Measurements from ENCODE around the gene YJEFN3. TPM values are rescaled to one million over a fixed set of nuclear protein-coding genes. Genes with fewer than 3 reads are reported as not detected.

The YJEFN3 gene
- total RNA-seq, 1 experiment from 2014 or later: 11.1 TPM

- H3K36me3 Mint-ChIP-seq: peaks cover 11% of the 10 kb centered on the region
- no peak for DNase-seq (ENCODE audit: low spot score)
- ChIA-PET POLR2A (no interaction called here), CTCF (interaction anchor here (0.5 to 2.4 kb wide), 5 partner anchors 13 to 36 kb away, joined by 3 to 13 read pairs (median 5); no protein-coding TSS in a partner anchor)
- TF ChIP-seq TP53 (CRISPR knock-in tag; IDR thresholded peaks at IDR 0.05) (no peak), HMGA2 (CRISPR knock-in tag; IDR thresholded peaks at IDR 0.05) (no peak)
- no peak overlapping the region for H3K27ac Mint-ChIP-seq
- H3K27me3 Mint-ChIP-seq (ENCODE audit: low read depth): no peaks in the 10 kb centered on the region
- peaks cover 12% of the 10 kb centered on the region for H3K9me3 Mint-ChIP-seq
- ATAC-seq: no peak
- no peak overlapping the region for H3K4me3 Mint-ChIP-seq
- H3K4me1 Mint-ChIP-seq: no peaks in the 10 kb centered on the region
These were observed 38.7 kb downstream of the YJEFN3 start for GRCh38 chr19:19567391-19567790.

GRCh38 chr19:19568802-19569756, 40.4 kb downstream of the YJEFN3 start:
- no peak for ATAC-seq
- POLR2A ChIA-PET: interaction anchor here (1.3 kb wide), 1 partner anchor 28 kb away, joined by 3 read pairs; no protein-coding TSS in a partner anchor
- H3K27ac Mint-ChIP-seq: no peak overlapping the region

More at GRCh38 chr19:19568802-19569756, 40.4 kb downstream of the YJEFN3 start:
- Mint-ChIP-seq H3K4me3 (no peak overlapping the region), H3K36me3 (peaks cover 11% of the 10 kb centered on the region), H3K27me3 (ENCODE audit: low read depth) (no peaks in the 10 kb centered on the region), H3K4me1 (no peaks in the 10 kb centered on the region), H3K9me3 (peaks cover 12% of the 10 kb centered on the region)
- CTCF ChIA-PET: interaction anchor here (1.3 to 2.4 kb wide), 4 partner anchors 9 to 36 kb away, joined by 3 to 13 read pairs (median 6); no protein-coding TSS in a partner anchor
- no peak for TF ChIP-seq ZNF416 (CRISPR knock-in tag; IDR thresholded peaks at IDR 0.05)
- TF ChIP-seq ZNF219 (CRISPR knock-in tag; IDR thresholded peaks at IDR 0.05; ENCODE audit: borderline replicate concordance): no peak
- no peak for TF ChIP-seq ETV6 (CRISPR knock-in tag; IDR thresholded peaks at IDR 0.05)
- TF ChIP-seq HMGA2 (CRISPR knock-in tag; IDR thresholded peaks at IDR 0.05): no peak
- no peak for TF ChIP-seq ZNF396 (CRISPR knock-in tag; IDR thresholded peaks at IDR 0.05; ENCODE audit: borderline replicate concordance)
- no peak for TF ChIP-seq ZBTB43 (CRISPR knock-in tag; IDR thresholded peaks at IDR 0.05)
- no peak for TF ChIP-seq ZNF281 (CRISPR knock-in tag; IDR thresholded peaks at IDR 0.05)
- no peak for TF ChIP-seq IRF2 (CRISPR knock-in tag; IDR thresholded peaks at IDR 0.05; ENCODE audit: borderline replicate concordance, low read depth)
- no peak for TF ChIP-seq TEAD4 (CRISPR knock-in tag; IDR thresholded peaks at IDR 0.05)
- TF ChIP-seq GABPB1 (CRISPR knock-in tag; IDR thresholded peaks at IDR 0.05): no peak
- no peak for TF ChIP-seq ZNF121 (CRISPR knock-in tag; IDR thresholded peaks at IDR 0.05)
- TF ChIP-seq GTF2I (CRISPR knock-in tag; conservative IDR thresholded peaks at IDR 0.05): no peak
- no peak for TF ChIP-seq ZNF512 (CRISPR knock-in tag; IDR thresholded peaks at IDR 0.05; ENCODE audit: borderline replicate concordance)
- TF ChIP-seq ZNF232 (CRISPR knock-in tag; IDR thresholded peaks at IDR 0.05): no peak
- no peak for TF ChIP-seq FOXP4 (CRISPR knock-in tag; IDR thresholded peaks at IDR 0.05)
- no peak for TF ChIP-seq E2F4 (CRISPR knock-in tag; IDR thresholded peaks at IDR 0.05; ENCODE audit: borderline replicate concordance, low read depth)
- no peak for TF ChIP-seq AFF4 (CRISPR knock-in tag; IDR thresholded peaks at IDR 0.05; ENCODE audit: borderline replicate concordance)
- DNase-seq (ENCODE audit: low spot score): no peak
